ENCODE data around the gene MTFR1L.

DNA sequence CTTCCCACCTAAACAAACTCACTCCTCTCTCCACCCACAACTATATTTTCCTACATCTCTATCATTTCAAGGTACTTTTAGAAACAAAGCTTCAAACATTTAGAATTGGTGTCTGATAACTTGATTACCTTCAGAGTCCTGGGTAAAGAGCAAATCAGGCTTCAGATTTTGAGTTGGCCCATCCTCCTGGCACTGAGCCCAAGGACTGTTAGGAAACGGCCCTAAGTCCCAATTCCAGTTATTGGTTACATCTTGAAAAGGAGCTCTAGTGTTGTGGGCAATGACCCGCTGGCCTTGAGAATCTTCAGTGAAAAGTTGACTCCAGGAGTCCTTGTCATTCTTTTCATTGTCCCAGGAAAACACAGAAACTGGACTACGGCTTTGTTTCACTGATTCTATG, 15.1 kb downstream of the MTFR1L start:
- TF ChIP-seq EP300 (IDR thresholded peaks at IDR 0.05; ENCODE audit: low read depth) (no peak), CTCF (IDR thresholded peaks at IDR 0.05) (no peak), POLR2A (IDR thresholded peaks at IDR 0.05) (no peak)

Measured in transverse colon (tissue), 3 donors.